Fibroblast of skin of left quadriceps (primary cell): ENCODE data around the gene LOC128125822.
"Not testable (repeated sequence)": the region's sequence is repeated elsewhere in the genome, so short reads cannot be mapped to it uniquely, and the experiment has no call there.

ENCODE experiments used
- DNase-seq, 2 experiments: peaks; one replicate each; pipeline ENCODE4 v3.0.0-alpha.2; 2013; ENCODE audit warnings: low read depth in 2 of 2

Gene LOC128125822

GRCh38 chr6:63572044-63572746 is at the start of gene LOC128125822, which contains the start of gene PTP4A1:
TSS of gene LOC128125822 (plus strand) at chr6:63572480.
TSS of gene PTP4A1 (plus strand) at chr6:63572480. CDS start at chr6:63576881, 4,401 bp downstream.
- DNase-seq: peak; percentile 95 to 96

DNA sequence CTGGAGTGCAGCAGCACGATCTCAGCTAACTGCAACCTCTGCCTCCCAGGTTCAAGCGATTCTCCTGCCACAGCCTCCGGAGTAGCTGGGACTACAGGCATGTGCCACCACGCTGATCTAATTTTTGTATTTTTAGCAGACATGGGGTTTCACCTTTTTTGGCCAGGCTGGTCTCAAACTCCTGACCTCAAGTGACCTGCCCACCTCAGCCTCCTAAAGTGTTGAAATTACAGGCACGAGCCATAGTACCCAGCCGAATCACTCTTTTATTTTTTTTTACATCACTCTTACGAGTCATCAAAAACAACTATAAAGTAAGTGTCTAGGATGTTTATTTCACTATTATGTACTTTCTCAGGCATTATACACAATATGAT is 49.4 kb upstream of the LOC128125822 start:
- DNase-seq: not testable (repeated sequence)

DNA sequence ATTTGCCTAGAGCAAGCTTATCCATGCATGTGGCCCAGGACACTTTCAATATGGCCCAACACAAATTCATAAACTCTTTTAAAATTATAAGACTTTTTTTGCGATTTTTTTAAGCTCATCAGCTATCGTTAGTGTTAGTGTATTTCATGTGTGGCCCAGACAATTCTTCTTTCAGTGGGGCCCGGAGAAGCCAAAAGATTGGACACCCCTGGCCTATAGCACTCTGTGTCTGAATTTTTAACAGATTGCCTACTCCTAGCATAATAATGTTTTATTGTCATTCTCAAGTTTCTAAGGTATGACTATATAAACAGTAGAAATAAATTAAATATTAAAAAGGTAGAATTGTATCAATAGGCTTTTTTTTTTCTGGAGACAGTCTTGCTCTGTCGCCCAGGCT is 48.6 kb upstream of the LOC128125822 start:
- no peak for DNase-seq

DNA sequence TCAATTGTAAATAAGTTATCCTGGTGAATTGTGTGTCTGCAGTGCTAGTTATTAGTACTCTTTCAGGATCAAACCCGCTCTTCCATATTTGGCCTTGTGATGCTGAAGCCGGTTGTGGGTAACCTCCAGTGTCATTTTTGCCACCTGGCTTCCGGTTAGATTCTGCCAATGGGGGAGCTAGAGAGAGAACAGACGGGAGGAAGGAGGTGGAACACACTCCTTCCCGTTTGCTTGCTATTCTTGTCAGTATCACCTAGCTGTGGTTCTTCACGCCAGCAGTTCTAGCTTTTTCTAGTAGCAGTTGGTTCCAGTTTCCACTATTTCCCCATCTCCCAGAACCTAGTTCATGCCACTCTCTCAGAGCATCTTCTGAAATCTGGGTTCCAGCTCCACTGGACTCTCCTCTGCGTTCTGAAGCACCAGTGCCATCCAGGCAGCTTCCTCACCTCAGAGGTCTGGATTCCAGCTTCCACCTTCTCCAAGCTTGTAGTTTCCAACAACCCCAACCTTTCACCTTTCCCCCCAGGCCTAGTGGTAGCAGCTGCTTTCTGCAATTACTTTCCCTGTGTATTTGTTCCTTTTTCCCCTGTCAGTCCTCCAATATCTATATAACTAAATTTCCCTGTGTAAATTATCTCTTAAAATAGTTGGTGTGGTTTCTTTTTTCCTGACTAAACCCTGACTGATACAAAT is 46.9 kb upstream of the LOC128125822 start:
- DNase-seq: no peak

- DNase-seq: no peak
Observed at GRCh38 chr6:63526931-63527330, 45.3 kb upstream of the LOC128125822 start.

- peak; percentile 96 for DNase-seq
Observed at GRCh38 chr6:63527658-63528514, 44.4 kb upstream of the LOC128125822 start.

GRCh38 chr6:63529498-63529897 is 42.8 kb upstream of the LOC128125822 start:
- no peak for DNase-seq

DNA sequence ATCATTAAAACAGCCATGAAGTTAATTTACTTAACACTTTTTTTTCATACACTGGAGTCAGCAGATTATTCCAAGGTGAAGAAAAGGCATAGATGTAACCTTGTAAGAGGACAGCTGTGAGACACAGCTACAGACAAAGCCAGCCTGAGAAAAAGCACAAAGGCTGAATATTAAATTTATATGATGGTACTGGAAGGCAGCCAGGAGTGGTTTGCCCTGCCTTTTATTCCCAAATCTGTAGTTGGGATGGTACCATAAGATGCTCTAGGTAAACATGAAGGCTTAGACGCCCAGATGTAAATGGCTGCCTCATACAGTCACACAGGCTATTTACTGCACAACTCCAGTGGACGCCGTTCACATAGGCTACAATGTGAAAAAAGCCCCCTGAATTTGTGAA is 42.1 kb upstream of the LOC128125822 start:
- no peak for DNase-seq

DNA sequence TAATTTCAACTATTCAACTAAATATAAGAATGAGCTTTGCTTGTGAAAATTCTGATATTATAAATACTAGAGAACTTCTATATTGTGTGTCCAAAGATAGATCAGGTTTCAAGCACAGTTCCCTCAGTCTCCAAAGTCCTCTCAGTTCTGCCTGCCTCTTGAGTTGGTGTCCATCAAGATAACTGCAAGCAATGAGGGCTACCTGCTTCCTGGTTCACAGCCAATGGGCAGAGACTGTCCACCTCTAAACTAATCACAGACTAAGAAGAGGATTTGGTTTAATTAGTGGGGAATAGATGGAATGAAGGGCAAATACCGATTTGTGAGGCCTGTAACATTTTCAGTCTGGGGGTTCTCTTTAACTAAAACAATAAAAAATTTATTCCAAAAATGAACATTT is 41.3 kb upstream of the LOC128125822 start:
- DNase-seq: no peak

GRCh38 chr6:63533026-63533425 is 39.3 kb upstream of the LOC128125822 start:
- DNase-seq: no peak

DNA sequence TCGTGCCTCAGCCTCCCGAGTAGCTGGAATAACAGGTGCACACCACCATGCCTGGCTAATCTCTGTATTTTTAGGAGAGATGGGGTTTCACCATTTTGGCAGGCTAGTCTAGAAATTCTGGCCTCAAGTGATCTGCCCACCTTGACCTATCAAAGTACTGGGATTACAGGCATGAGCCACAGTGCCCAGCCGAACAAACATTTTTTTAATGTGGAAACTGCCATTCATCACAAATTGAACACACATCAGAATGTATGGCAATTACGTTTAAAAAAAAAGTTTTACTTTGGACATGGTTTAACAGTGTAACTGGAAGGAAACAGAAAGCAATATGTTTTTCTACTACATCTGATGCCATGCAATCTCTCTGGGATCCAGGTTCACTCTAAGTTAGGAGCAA is 38.3 kb upstream of the LOC128125822 start:
- DNase-seq: no peak

DNA sequence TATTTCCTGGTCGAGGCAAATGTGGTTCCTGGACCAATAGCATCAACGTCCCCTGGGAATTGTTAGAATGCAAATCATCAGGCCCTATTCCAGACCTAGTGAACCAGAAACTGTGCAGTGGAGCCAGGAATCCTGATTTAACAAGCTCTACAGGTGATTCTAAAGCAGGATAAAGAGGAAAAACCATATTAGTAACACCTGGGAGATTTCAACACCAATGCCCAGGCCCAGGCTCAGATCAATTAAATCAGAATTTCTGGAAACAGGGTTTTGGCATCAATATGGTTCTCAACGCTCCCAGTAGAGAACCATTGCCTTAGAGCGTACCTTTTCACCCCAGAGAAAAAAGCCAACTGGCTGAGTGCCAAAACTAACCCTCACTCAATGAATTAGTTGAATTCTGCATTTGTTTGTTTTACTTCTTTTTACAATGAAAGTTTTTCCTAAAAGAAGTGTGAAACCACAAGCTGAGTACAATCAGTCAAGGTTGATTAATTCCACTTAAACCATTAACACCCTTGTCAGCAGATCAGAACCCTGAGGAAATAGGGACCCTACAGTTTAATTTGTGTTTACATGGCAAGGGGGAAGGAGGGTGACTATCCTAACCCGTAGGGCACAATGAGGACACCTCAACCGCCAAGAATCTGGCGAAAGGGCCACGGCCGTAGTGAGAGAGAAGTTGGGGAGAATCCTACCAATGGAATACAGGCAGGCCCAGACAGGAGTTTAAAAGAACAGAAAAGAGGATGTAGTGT is 34.9 kb upstream of the LOC128125822 start:
- no peak for DNase-seq

- no peak for DNase-seq
Observed at GRCh38 chr6:63537959-63538300, 34.4 kb upstream of the LOC128125822 start.

- no peak for DNase-seq
Observed at GRCh38 chr6:63538550-63538949, 33.7 kb upstream of the LOC128125822 start.

- no peak for DNase-seq
Observed at GRCh38 chr6:63543001-63543400, 29.3 kb upstream of the LOC128125822 start.

DNA sequence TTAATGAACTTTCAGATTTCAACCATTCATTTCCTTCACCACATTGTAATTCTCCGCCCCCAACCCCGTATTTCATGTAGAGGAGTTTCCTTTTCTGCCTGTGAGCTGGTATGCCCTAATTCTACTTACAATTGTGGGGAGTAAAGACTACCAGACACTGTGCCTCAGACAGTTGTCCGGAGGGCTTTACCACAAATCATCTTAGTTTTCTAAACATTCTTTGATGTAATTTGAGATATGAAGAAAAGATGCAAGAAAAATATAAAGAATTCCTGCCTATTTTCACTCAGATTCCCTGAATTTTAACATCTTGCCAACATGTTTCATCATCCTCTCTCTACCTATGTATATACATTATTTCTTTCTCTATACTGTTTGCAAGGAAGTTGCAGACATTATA is 28.3 kb upstream of the LOC128125822 start:
- DNase-seq: no peak

DNA sequence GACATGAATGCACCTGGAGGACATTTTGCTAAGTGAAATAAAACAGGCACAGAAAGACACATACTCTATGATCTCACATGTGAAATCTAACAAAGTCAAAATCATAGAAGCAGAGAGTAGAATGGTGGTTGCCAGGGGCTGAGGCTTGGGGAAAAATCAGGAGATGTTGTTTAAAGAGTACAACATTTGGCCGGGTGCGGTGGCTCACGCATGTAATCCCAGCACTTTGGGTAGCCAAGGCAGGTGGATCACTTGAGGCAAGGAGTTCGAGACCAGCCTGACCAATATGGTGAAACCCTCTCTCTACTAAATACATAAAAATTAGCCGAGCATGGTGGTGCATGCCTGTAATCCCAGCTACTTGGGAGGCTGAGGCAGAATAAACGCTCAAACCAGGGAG is 26.0 kb upstream of the LOC128125822 start:
- no peak for DNase-seq

DNA sequence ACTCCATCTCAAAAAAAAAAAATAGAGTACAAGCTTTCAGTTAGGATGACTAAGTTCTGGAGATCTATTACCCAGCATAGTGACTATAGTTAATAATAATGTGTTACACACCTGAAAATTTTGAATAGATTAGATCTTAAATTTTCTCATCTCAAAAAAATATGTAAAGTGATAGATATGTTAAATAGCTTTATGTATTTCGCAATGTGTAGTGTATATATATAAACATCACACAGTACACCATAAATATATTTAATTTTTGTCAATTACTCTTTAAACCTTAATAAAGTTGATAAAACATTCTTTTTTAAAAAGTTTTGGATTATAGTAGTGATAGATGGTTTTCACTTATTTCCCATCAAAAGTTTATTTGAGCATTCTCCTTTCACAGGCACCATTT is 25.6 kb upstream of the LOC128125822 start:
- no peak for DNase-seq

DNA sequence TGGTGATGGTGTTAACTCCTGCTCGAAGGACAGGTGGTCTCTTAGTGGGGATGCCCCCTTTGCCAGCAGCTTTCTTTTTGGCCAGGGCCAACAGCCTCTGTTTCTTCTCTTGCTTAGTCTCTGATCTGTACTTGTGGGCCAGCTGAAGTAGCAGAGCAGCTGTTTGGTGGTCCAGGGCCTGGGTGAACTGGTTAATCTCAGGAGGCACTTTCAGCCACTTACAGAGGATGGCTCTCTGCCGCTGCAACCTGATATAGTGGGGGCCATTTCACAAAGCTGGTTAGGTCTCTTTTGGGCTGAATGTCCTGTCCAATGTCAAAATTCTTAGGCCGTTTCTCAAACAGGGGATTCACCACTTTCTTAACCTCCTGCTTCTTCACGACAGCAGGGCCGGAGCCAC is 23.2 kb upstream of the LOC128125822 start:
- DNase-seq: no peak

GRCh38 chr6:63553208-63553607 is 19.1 kb upstream of the LOC128125822 start:
- no peak for DNase-seq

DNA sequence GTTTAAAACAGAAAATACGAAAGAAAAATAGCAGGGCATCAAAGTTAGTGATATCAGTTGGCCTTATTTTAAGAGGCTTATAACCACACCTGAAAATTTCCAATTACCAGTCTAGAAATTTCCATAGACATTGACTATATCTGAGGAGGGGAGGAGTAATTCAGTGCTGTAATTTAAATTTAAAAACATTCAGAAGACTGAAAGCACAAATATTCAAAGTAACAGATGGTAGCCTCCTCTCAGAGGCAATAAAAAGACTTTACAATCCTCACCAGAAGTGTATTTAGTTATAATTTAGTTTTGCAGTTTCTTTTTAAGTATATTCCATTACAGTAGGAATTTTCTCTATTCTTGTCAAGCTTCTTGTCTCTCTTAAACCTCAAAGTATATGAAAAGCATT is 18.4 kb upstream of the LOC128125822 start:
- no peak for DNase-seq

- DNase-seq: no peak
Observed at GRCh38 chr6:63554782-63555181, 17.5 kb upstream of the LOC128125822 start.
